ENCODE data around the gene FUT8. TPM values are rescaled to one million over a fixed set of nuclear protein-coding genes. Genes with fewer than 3 reads are reported as not detected.

Gene FUT8
- total and polyA plus RNA-seq, 2 of the 8 experiments (the other 6 are each of a cell fraction or from before 2014, with no cell fraction given), result 10.5 to 25.1 TPM

GRCh38 chr14:65620195-65620594 is 207.7 kb downstream of the FUT8 start (continued):
- no peak for TF ChIP-seq SIRT6 (IDR thresholded peaks at IDR 0.05; ENCODE audit: low read length)

All from H1 (cell line).